Mucosa of stomach (tissue), 1 donor: ENCODE data around the gene GABBR2.

Source experiments
- H3K27me3 ChIP-seq: one replicate; pipeline ENCODE4 v1.7.0; 2013; ENCODE audit warnings: mild to moderate bottlenecking, low read length; ENCODE audit not compliant: control insufficient read depth, insufficient read depth
- H3K36me3 ChIP-seq: one replicate; pipeline ENCODE4 v1.7.0; 2013; ENCODE audit warnings: low read length; ENCODE audit not compliant: control insufficient read depth, insufficient read depth
- H3K4me1 ChIP-seq: one replicate; pipeline ENCODE4 v1.7.0; 2013; ENCODE audit warnings: mild to moderate bottlenecking, low read length; ENCODE audit not compliant: control insufficient read depth, insufficient read depth
- H3K4me3 ChIP-seq: one replicate; pipeline ENCODE4 v1.7.0; 2013; ENCODE audit warnings: low read length
- H3K9ac ChIP-seq: one replicate; pipeline ENCODE4 v1.7.0; 2013; ENCODE audit warnings: mild to moderate bottlenecking, low read length, moderate library complexity
- H3K9me3 ChIP-seq: one replicate; pipeline ENCODE4 v1.7.0; 2013; ENCODE audit warnings: mild to moderate bottlenecking, low read length, moderate library complexity; ENCODE audit not compliant: control insufficient read depth
- donor health status: Pancreatic carcinoma.

GABBR2 gene

GRCh38 chr9:98738741-98739140 is 30.0 kb upstream of the GABBR2 start:
- H3K4me1 ChIP-seq, result no peaks in the 10 kb centered on the region
- no peaks in the 10 kb centered on the region for H3K27me3 ChIP-seq
- H3K9me3 ChIP-seq, result no peaks in the 10 kb centered on the region
- peaks cover 8% of the 10 kb centered on the region for H3K36me3 ChIP-seq
- H3K9ac ChIP-seq, result no peak overlapping the region
- no peak overlapping the region for H3K4me3 ChIP-seq

- Histone ChIP-seq H3K9me3 (no peaks in the 10 kb centered on the region), H3K9ac (no peak overlapping the region), H3K27me3 (no peaks in the 10 kb centered on the region), H3K4me3 (no peak overlapping the region), H3K4me1 (no peaks in the 10 kb centered on the region), H3K36me3 (peaks cover 8% of the 10 kb centered on the region)
These were observed 27.5 kb upstream of the GABBR2 start for GRCh38 chr9:98736226-98736625.

- no peak overlapping the region for H3K4me3 ChIP-seq
- H3K4me1 ChIP-seq, result no peaks in the 10 kb centered on the region
- H3K9me3 ChIP-seq, result no peaks in the 10 kb centered on the region
- H3K36me3 ChIP-seq, result peaks cover 8% of the 10 kb centered on the region
- H3K27me3 ChIP-seq, result no peaks in the 10 kb centered on the region
- H3K9ac ChIP-seq, result no peak overlapping the region
These were observed 24.1 kb upstream of the GABBR2 start for GRCh38 chr9:98732801-98733200.

- Histone ChIP-seq H3K36me3 (peaks cover 8% of the 10 kb centered on the region), H3K9ac (no peak overlapping the region), H3K9me3 (no peaks in the 10 kb centered on the region), H3K4me3 (no peak overlapping the region), H3K4me1 (no peaks in the 10 kb centered on the region), H3K27me3 (no peaks in the 10 kb centered on the region)
These were observed 23.4 kb upstream of the GABBR2 start for GRCh38 chr9:98732091-98732490.

GRCh38 chr9:98730871-98731270 is 22.1 kb upstream of the GABBR2 start:
- H3K27me3 ChIP-seq, result no peaks in the 10 kb centered on the region
- no peaks in the 10 kb centered on the region for H3K4me1 ChIP-seq
- H3K9ac ChIP-seq, result no peak overlapping the region
- no peaks in the 10 kb centered on the region for H3K9me3 ChIP-seq
- no peak overlapping the region for H3K4me3 ChIP-seq
- H3K36me3 ChIP-seq, result peaks cover 4% of the 10 kb centered on the region

- Histone ChIP-seq H3K27me3 (no peaks in the 10 kb centered on the region), H3K9me3 (no peaks in the 10 kb centered on the region), H3K4me1 (no peaks in the 10 kb centered on the region), H3K4me3 (no peak overlapping the region), H3K36me3 (no peaks in the 10 kb centered on the region), H3K9ac (no peak overlapping the region)
These were observed 19.8 kb upstream of the GABBR2 start for GRCh38 chr9:98728500-98728899.

- Histone ChIP-seq H3K4me3 (no peak overlapping the region), H3K9ac (no peak overlapping the region), H3K27me3 (no peaks in the 10 kb centered on the region), H3K4me1 (no peaks in the 10 kb centered on the region), H3K9me3 (no peaks in the 10 kb centered on the region), H3K36me3 (no peaks in the 10 kb centered on the region)
These were observed 18.7 kb upstream of the GABBR2 start for GRCh38 chr9:98727428-98727827.

GRCh38 chr9:98726735-98727134 is 18.0 kb upstream of the GABBR2 start:
- no peaks in the 10 kb centered on the region for H3K36me3 ChIP-seq
- H3K27me3 ChIP-seq, result no peaks in the 10 kb centered on the region
- H3K9ac ChIP-seq, result no peak overlapping the region
- no peaks in the 10 kb centered on the region for H3K4me1 ChIP-seq
- no peak overlapping the region for H3K4me3 ChIP-seq
- H3K9me3 ChIP-seq, result no peaks in the 10 kb centered on the region

- Histone ChIP-seq H3K4me1 (no peaks in the 10 kb centered on the region), H3K4me3 (no peak overlapping the region), H3K27me3 (no peaks in the 10 kb centered on the region), H3K9me3 (no peaks in the 10 kb centered on the region), H3K36me3 (no peaks in the 10 kb centered on the region), H3K9ac (no peak overlapping the region)
These were observed 16.2 kb upstream of the GABBR2 start for GRCh38 chr9:98724810-98725530.

GRCh38 chr9:98721643-98722042 is 12.9 kb upstream of the GABBR2 start:
- no peak overlapping the region for H3K4me3 ChIP-seq
- no peaks in the 10 kb centered on the region for H3K27me3 ChIP-seq
- H3K4me1 ChIP-seq, result no peaks in the 10 kb centered on the region
- no peaks in the 10 kb centered on the region for H3K9me3 ChIP-seq
- H3K36me3 ChIP-seq, result no peaks in the 10 kb centered on the region
- no peak overlapping the region for H3K9ac ChIP-seq

- Histone ChIP-seq H3K4me1 (no peaks in the 10 kb centered on the region), H3K36me3 (no peaks in the 10 kb centered on the region), H3K4me3 (no peak overlapping the region), H3K9ac (no peak overlapping the region), H3K9me3 (no peaks in the 10 kb centered on the region), H3K27me3 (no peaks in the 10 kb centered on the region)
These were observed 11.7 kb upstream of the GABBR2 start for GRCh38 chr9:98720402-98720801.

GRCh38 chr9:98719055-98719454 is 10.3 kb upstream of the GABBR2 start:
- Histone ChIP-seq H3K4me1 (no peaks in the 10 kb centered on the region), H3K27me3 (peaks cover 2% of the 10 kb centered on the region), H3K4me3 (no peak overlapping the region), H3K9ac (no peak overlapping the region), H3K9me3 (no peaks in the 10 kb centered on the region), H3K36me3 (no peaks in the 10 kb centered on the region)

- Histone ChIP-seq H3K9me3 (no peaks in the 10 kb centered on the region), H3K9ac (no peak overlapping the region), H3K4me1 (no peaks in the 10 kb centered on the region), H3K27me3 (peaks cover 20% of the 10 kb centered on the region), H3K4me3 (no peak overlapping the region), H3K36me3 (no peaks in the 10 kb centered on the region)
These were observed 6.1 kb upstream of the GABBR2 start for GRCh38 chr9:98714833-98715232.
